Stomach (tissue), 4 donors: ENCODE measurements around the gene RASSF5.

ENCODE experiments used
- CTCF ChIP-seq, 7 experiments: fragments of 450-650 bp in 4 of 7; fragments of 200-600 bp in 3 of 7; sonication (generic) in 3 of 7; IDR thresholded peaks; one replicate each; pipeline ENCODE4 v1.5.1; 2016 to 2019; ENCODE audit warnings: antibody characterized with exemption in 7 of 7, control low read depth in 2 of 7, mild to moderate bottlenecking in 1 of 7
- POLR2A ChIP-seq, 4 donors: fragments of 450-650 bp; IDR thresholded peaks; one replicate each; pipeline ENCODE4 v1.6.1; 2016; ENCODE audit warnings: antibody characterized with exemption in 4 of 4, control low read depth in 2 of 4, mild to moderate bottlenecking in 1 of 4, moderate library complexity in 1 of 4

- TF ChIP-seq CTCF (IDR thresholded peaks at IDR 0.05) (no peak), POLR2A (IDR thresholded peaks at IDR 0.05) (no peak)
These were observed 84.4 kb downstream of the RASSF5 start for GRCh38 chr1:206591696-206592095.
